DND-41 (cell line): ENCODE data around the gene LBX2.

Source experiments
- ATAC-seq: fragments of 200-7000 bp; cut with Tn5 transposase; 3 replicates; pipeline ENCODE4 v1.9.1; 2021; ENCODE audit warnings: low read depth; ENCODE audit not compliant: insufficient read depth
- DNase-seq: peaks from one replicate; pipeline ENCODE4 v3.0.0-alpha.2; 2020
- H2AFZ ChIP-seq: 2 replicates; pipeline ENCODE4 v1.6.0; 2012; ENCODE audit warnings: low read depth, low read length
- H3K27ac ChIP-seq: 2 replicates; pipeline ENCODE4 v1.5.1; 2012; ENCODE audit warnings: low read length, inconsistent platforms
- H3K27me3 ChIP-seq: fragments of 200-600 bp; sonication (generic); 2 replicates; pipeline ENCODE4 v1.6.0; 2012; ENCODE audit warnings: low read length, mild to moderate bottlenecking, inconsistent platforms; ENCODE audit not compliant: insufficient read depth, poor library complexity
- H3K36me3 ChIP-seq: 2 replicates; pipeline ENCODE4 v1.5.1; 2012; ENCODE audit warnings: low read length, inconsistent platforms; ENCODE audit not compliant: insufficient read depth
- H3K4me1 ChIP-seq: 2 replicates; pipeline ENCODE4 v1.5.1; 2012; ENCODE audit warnings: mild to moderate bottlenecking, low read length; ENCODE audit not compliant: insufficient read depth
- H3K4me2 ChIP-seq: 2 replicates; pipeline ENCODE4 v1.6.0; 2012; ENCODE audit warnings: mild to moderate bottlenecking, moderate library complexity, low read length, inconsistent platforms; ENCODE audit not compliant: insufficient read depth
- H3K4me3 ChIP-seq, 2 experiments: fragments of 200-600 bp in 1 of 2; shearing (Covaris generic) in 1 of 2; 2 replicates each; pipeline ENCODE4 v1.5.1; 2012 to 2016; ENCODE audit warnings: inconsistent platforms in 2 of 2, low read length in 2 of 2, mild to moderate bottlenecking in 2 of 2, low read depth in 1 of 2, moderate library complexity in 1 of 2
- H3K79me2 ChIP-seq: 2 replicates; pipeline ENCODE4 v1.6.0; 2012; ENCODE audit warnings: low read length, inconsistent platforms; ENCODE audit not compliant: insufficient read depth
- H3K9ac ChIP-seq: 2 replicates; pipeline ENCODE4 v1.6.0; 2012; ENCODE audit warnings: low read depth, mild to moderate bottlenecking, inconsistent platforms, low read length, moderate library complexity
- H3K9me3 ChIP-seq: 2 replicates; pipeline ENCODE4 v1.5.1; 2012; ENCODE audit warnings: low read length, moderate library complexity, mild to moderate bottlenecking, inconsistent platforms; ENCODE audit not compliant: insufficient read depth, severe bottlenecking
- H4K20me1 ChIP-seq: 2 replicates; pipeline ENCODE4 v1.6.0; 2012; ENCODE audit warnings: low read length; ENCODE audit not compliant: insufficient read depth
- EZH2 ChIP-seq: IDR thresholded peaks from 3 replicates; pipeline ENCODE4 v1.6.1; 2012; ENCODE audit warnings: borderline replicate concordance, low read depth, mild to moderate bottlenecking, moderate library complexity, low read length, inconsistent platforms; ENCODE audit not compliant: severe bottlenecking
- TF ChIP-seq, protein P1 (sequence below): IDR thresholded peaks from 2 replicates; pipeline ENCODE4 v1.5.1; 2012; ENCODE audit warnings: borderline replicate concordance, low read length, moderate library complexity, mild to moderate bottlenecking; ENCODE audit not compliant: poor library complexity, severe bottlenecking; ENCODE audit errors: extremely low read depth

Gene LBX2

DNA sequence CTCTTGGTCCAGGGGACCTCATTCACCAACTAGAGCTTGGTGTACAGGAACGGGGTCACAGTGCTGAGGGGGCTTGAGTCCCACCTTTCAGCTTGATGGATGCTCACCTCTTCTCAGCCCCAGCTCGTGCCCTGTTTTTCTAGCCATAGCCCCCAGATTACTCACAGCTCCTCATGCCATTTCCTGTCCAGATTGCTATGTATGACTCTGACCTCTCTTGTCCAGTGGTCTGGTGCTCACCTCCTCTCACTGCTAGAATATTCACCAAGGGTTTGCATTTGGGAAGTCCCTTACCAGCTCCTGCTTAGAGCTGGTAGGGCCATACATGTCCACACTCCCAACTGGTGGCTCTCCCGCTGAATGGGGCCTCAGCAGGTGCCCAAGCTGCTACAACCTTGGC, 5.9 kb downstream of the LBX2 start:
- H3K79me2 ChIP-seq, result peaks cover 10% of the 10 kb centered on the region
- DNase-seq (no peak), ATAC-seq (no peak)
- peaks cover 57% of the 10 kb centered on the region for H3K36me3 ChIP-seq
- H3K4me3 ChIP-seq, result no peak overlapping the region
- no peak overlapping the region for H3K27ac ChIP-seq
- TF ChIP-seq, protein P1, sequence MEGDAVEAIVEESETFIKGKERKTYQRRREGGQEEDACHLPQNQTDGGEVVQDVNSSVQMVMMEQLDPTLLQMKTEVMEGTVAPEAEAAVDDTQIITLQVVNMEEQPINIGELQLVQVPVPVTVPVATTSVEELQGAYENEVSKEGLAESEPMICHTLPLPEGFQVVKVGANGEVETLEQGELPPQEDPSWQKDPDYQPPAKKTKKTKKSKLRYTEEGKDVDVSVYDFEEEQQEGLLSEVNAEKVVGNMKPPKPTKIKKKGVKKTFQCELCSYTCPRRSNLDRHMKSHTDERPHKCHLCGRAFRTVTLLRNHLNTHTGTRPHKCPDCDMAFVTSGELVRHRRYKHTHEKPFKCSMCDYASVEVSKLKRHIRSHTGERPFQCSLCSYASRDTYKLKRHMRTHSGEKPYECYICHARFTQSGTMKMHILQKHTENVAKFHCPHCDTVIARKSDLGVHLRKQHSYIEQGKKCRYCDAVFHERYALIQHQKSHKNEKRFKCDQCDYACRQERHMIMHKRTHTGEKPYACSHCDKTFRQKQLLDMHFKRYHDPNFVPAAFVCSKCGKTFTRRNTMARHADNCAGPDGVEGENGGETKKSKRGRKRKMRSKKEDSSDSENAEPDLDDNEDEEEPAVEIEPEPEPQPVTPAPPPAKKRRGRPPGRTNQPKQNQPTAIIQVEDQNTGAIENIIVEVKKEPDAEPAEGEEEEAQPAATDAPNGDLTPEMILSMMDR, result no peak
- TF ChIP-seq EZH2, result no peak
- H3K9me3 ChIP-seq, result no peaks in the 10 kb centered on the region
- H3K27me3 ChIP-seq, result no peaks in the 10 kb centered on the region
- H3K9ac ChIP-seq, result no peak overlapping the region
- H3K4me2 ChIP-seq, result no peak overlapping the region
- H2AFZ ChIP-seq, result no peak overlapping the region
- peaks cover 15% of the 10 kb centered on the region for H3K4me1 ChIP-seq
- H4K20me1 ChIP-seq, result no peaks in the 10 kb centered on the region

DNA sequence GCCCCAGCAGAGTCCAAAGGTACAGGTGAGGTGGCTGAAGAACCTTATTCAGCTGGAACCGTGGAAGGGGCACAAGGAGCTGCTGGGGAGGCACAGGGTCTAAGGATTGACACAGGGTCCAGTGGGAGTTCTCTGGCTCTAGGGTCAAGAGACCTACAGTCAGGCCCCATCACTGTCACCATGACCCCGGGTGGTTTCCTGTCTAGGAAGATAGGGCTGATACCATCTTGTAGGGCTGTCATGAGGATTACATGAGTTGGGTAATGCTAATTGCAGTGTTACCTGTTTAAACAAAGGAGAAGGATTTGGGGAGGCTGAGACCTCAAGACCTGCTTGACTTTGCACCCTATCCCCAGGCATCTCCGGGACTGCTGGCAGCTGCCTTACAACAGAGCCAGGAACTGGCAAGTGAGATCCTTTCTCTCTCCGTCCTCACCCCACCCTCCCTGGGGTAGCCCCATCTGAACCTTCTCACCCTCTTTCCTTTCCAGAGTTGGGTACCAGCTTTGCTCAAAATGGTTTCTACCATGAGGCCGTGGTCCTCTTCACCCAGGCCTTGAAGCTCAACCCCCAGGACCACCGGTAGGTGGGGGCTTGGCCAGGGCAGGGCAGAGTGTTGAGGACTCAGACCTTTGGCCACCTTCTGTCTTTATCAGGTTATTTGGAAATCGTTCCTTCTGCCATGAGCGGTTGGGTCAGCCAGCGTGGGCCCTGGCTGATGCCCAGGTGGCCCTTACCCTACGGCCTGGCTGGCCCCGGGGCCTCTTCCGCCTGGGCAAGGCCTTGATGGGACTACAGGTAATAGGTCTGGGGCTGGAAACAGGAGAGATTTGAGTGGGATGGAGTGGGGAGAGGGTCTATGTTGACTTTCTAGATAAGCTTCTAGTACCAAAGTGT, 7.5 kb downstream of the LBX2 start:
- peaks cover 4% of the 10 kb centered on the region for H3K4me1 ChIP-seq
- no peak for ATAC-seq
- H3K9me3 ChIP-seq, result no peaks in the 10 kb centered on the region
- no peak overlapping the region for H3K27ac ChIP-seq
- no peak overlapping the region for H3K4me2 ChIP-seq
- no peaks in the 10 kb centered on the region for H3K27me3 ChIP-seq
- no peak overlapping the region for H3K9ac ChIP-seq
- no peak for TF ChIP-seq EZH2
- TF ChIP-seq, protein P1, result no peak
- peaks cover 4% of the 10 kb centered on the region for H3K79me2 ChIP-seq
- no peak overlapping the region for H2AFZ ChIP-seq
- no peak for DNase-seq
- no peak overlapping the region for H3K4me3 ChIP-seq
- peaks cover 67% of the 10 kb centered on the region for H3K36me3 ChIP-seq
- no peaks in the 10 kb centered on the region for H4K20me1 ChIP-seq

DNA sequence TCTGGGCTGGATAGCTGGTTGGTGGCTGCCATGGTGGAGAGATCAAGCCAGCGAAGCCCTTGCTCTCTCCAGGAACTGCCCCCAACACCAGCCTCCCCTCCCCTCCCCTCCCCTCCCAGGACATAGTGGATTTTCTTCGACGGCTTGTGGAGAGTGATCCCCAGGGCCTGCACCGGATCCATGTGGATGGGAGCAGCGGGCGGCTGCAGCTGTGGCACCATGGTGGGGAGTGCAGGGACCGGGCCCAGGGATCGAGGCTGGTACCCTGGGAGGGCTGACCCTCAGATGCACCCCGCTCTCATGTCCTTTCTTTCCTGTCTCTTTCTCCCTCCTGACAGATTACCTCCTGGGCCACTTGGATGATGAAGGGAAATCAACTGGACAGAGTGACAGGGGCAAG, 9.5 kb downstream of the LBX2 start:
- Histone ChIP-seq H3K4me2 (no peak overlapping the region), H3K36me3 (peaks cover 84% of the 10 kb centered on the region), H2AFZ (no peak overlapping the region), H3K27ac (no peak overlapping the region), H3K79me2 (peaks cover 18% of the 10 kb centered on the region), H3K4me3 (no peak overlapping the region), H3K9me3 (no peaks in the 10 kb centered on the region), H3K27me3 (no peaks in the 10 kb centered on the region), H3K4me1 (peaks cover 2% of the 10 kb centered on the region; the same call in 1 of the 2 replicates), H4K20me1 (no peaks in the 10 kb centered on the region), H3K9ac (no peak overlapping the region)
- ATAC-seq, result no peak
- no peak for DNase-seq
- no peak for TF ChIP-seq EZH2
- TF ChIP-seq, protein P1, result no peak
